ENCODE results near the gene CACNA1B.

GRCh38 chr9:138082918-138083636 lies 205.5 kb downstream of the CACNA1B start:
- TF ChIP-seq TARDBP (IDR thresholded peaks at IDR 0.05) (no peak), CTBP1 (IDR thresholded peaks at IDR 0.05; ENCODE audit: borderline replicate concordance) (no peak), SP1 (IDR thresholded peaks at IDR 0.05) (no peak), NFRKB (IDR thresholded peaks at IDR 0.05) (no peak), BHLHE40 (IDR thresholded peaks at IDR 0.05; ENCODE audit: borderline replicate concordance) (no peak), SUZ12 (IDR thresholded peaks at IDR 0.05) (no peak), ELF4 (IDR thresholded peaks at IDR 0.05) (no peak), LEF1 (IDR thresholded peaks at IDR 0.05; ENCODE audit: borderline replicate concordance) (no peak), FOXA1 (IDR thresholded peaks at IDR 0.05) (no peak), FOXM1 (IDR thresholded peaks at IDR 0.05; ENCODE audit: borderline replicate concordance) (no peak)
- TF ChIP-seq, protein P1, sequence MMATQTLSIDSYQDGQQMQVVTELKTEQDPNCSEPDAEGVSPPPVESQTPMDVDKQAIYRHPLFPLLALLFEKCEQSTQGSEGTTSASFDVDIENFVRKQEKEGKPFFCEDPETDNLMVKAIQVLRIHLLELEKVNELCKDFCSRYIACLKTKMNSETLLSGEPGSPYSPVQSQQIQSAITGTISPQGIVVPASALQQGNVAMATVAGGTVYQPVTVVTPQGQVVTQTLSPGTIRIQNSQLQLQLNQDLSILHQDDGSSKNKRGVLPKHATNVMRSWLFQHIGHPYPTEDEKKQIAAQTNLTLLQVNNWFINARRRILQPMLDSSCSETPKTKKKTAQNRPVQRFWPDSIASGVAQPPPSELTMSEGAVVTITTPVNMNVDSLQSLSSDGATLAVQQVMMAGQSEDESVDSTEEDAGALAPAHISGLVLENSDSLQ (IDR thresholded peaks at IDR 0.05): no peak

Data from HEK293T (cell line).